ENCODE measurements around the gene ELFN1.

GRCh38 chr7:1707756-1708595, 37.9 kb downstream of the ELFN1 start:
- no peak for TF ChIP-seq POLR2AphosphoS5 (IDR thresholded peaks at IDR 0.05; ENCODE audit: low read depth, low read length)
- TF ChIP-seq MAX (IDR thresholded peaks at IDR 0.05; ENCODE audit: low read depth), result no peak
- no peak for TF ChIP-seq MEF2A (IDR thresholded peaks at IDR 0.05; ENCODE audit: borderline replicate concordance, low read depth)
- no peak for TF ChIP-seq EP300 (IDR thresholded peaks at IDR 0.05; ENCODE audit: borderline replicate concordance in 1 of 2, low read depth in 1 of 2, low read length in 1 of 2)
- no peak; the same call in 1 of the 2 replicates for TF ChIP-seq CTCF (IDR thresholded peaks at IDR 0.05)
- no peak for TF ChIP-seq YY1 (IDR thresholded peaks at IDR 0.05; ENCODE audit: low read depth)
- TF ChIP-seq, protein P1, sequence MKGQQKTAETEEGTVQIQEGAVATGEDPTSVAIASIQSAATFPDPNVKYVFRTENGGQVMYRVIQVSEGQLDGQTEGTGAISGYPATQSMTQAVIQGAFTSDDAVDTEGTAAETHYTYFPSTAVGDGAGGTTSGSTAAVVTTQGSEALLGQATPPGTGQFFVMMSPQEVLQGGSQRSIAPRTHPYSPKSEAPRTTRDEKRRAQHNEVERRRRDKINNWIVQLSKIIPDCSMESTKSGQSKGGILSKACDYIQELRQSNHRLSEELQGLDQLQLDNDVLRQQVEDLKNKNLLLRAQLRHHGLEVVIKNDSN (IDR thresholded peaks at IDR 0.05; ENCODE audit: borderline replicate concordance, low read depth), result no peak
- TF ChIP-seq, protein P2, sequence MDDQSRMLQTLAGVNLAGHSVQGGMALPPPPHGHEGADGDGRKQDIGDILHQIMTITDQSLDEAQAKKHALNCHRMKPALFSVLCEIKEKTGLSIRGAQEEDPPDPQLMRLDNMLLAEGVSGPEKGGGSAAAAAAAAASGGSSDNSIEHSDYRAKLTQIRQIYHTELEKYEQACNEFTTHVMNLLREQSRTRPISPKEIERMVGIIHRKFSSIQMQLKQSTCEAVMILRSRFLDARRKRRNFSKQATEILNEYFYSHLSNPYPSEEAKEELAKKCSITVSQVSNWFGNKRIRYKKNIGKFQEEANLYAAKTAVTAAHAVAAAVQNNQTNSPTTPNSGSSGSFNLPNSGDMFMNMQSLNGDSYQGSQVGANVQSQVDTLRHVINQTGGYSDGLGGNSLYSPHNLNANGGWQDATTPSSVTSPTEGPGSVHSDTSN (IDR thresholded peaks at IDR 0.05), result no peak
- no peak for TF ChIP-seq REST (IDR thresholded peaks at IDR 0.05; ENCODE audit: low read depth, low read length)
- no peak for TF ChIP-seq NRF1 (IDR thresholded peaks at IDR 0.05; ENCODE audit: low read depth, low read length)
- no peak for TF ChIP-seq TAF1 (IDR thresholded peaks at IDR 0.05; ENCODE audit: borderline replicate concordance, low read depth, low read length)
